ENCODE measurements around the gene PPARG. TPM values are rescaled to one million over a fixed set of nuclear protein-coding genes. Genes with fewer than 3 reads are reported as not detected.

Gene PPARG
- total and polyA plus RNA-seq, 3 experiments from 2014 or later, result 0.66 to 0.74 TPM; not detected in 1

- H3K4me1 ChIP-seq (ENCODE audit: insufficient read depth, low read length), result no peaks in the 10 kb centered on the region
- Mint-ChIP-seq H3K27ac (no peak overlapping the region), H3K36me3 (no peaks in the 10 kb centered on the region), H3K27me3 (peaks cover 0 to 9% of the 10 kb centered on the region in 2 donors), H3K4me1 (peaks cover 4 to 19% (median 5%) of the 10 kb centered on the region in 3 donors), H3K9me3 (no peaks in the 10 kb centered on the region), H3K4me3 (no peak overlapping the region)
- POLR2A ChIA-PET, result interaction anchor here (0.7 kb wide), 1 partner anchor 14 kb away, joined by 3 read pairs; the partner anchor contains the start of gene TSEN2
- no peak for DNase-seq
- no peak overlapping the region for H3K27ac ChIP-seq (ENCODE audit: low read depth, low read length)
- CTCF ChIA-PET, result interaction anchor here (1.2 to 2.2 kb wide), 2 partner anchors 10 to 14 kb away, joined by 4 to 13 read pairs; partner anchors contain the start of gene TSEN2
- no peaks in the 10 kb centered on the region for H3K36me3 ChIP-seq (ENCODE audit: insufficient read depth, low read length)
- no peaks in the 10 kb centered on the region for H3K27me3 ChIP-seq (ENCODE audit: insufficient read depth, low read length, poor library complexity, severe bottlenecking)
- H3K9me3 ChIP-seq (ENCODE audit: low read length), result no peaks in the 10 kb centered on the region
- H3K4me3 ChIP-seq (ENCODE audit: low read length), result no peak overlapping the region
Measured at GRCh38 chr3:12470111-12470510, 181.2 kb downstream of the PPARG start.

GRCh38 chr3:12470680-12471079, 181.8 kb downstream of the PPARG start:
- H3K27ac Mint-ChIP-seq, result peak overlapping the region in 1 of 8 donors; percentile 14
- Histone ChIP-seq H3K36me3 (ENCODE audit: insufficient read depth, low read length) (no peaks in the 10 kb centered on the region), H3K27me3 (ENCODE audit: insufficient read depth, low read length, poor library complexity, severe bottlenecking) (no peaks in the 10 kb centered on the region), H3K27ac (ENCODE audit: low read depth, low read length) (no peak overlapping the region), H3K4me3 (ENCODE audit: low read length) (no peak overlapping the region), H3K4me1 (ENCODE audit: insufficient read depth, low read length) (no peaks in the 10 kb centered on the region), H3K9me3 (ENCODE audit: low read length) (no peaks in the 10 kb centered on the region)
- H3K4me1 Mint-ChIP-seq, result peaks cover 4 to 19% (median 5%) of the 10 kb centered on the region in 3 donors
- no peaks in the 10 kb centered on the region for H3K9me3 Mint-ChIP-seq
- ChIA-PET POLR2A (interaction anchor here (0.5 kb wide), 1 partner anchor 797 kb away, joined by 10 read pairs; no protein-coding TSS in a partner anchor), CTCF (interaction anchor here (1.2 to 2.2 kb wide), 2 partner anchors 9 to 14 kb away, joined by 4 to 13 read pairs; partner anchors contain the start of gene TSEN2)
- no peaks in the 10 kb centered on the region for H3K36me3 Mint-ChIP-seq
- no peak for DNase-seq
- H3K4me3 Mint-ChIP-seq, result no peak overlapping the region
- peaks cover 0 to 9% of the 10 kb centered on the region in 2 donors for H3K27me3 Mint-ChIP-seq

GRCh38 chr3:12471241-12471640, 182.4 kb downstream of the PPARG start:
- Mint-ChIP-seq H3K4me1 (peaks cover 4 to 19% (median 5%) of the 10 kb centered on the region in 3 donors), H3K27me3 (peaks cover 0 to 9% of the 10 kb centered on the region in 2 donors), H3K9me3 (no peaks in the 10 kb centered on the region), H3K36me3 (no peaks in the 10 kb centered on the region), H3K4me3 (no peak overlapping the region), H3K27ac (no peak overlapping the region)
- ChIA-PET POLR2A (interaction anchor here (0.5 kb wide), 1 partner anchor 797 kb away, joined by 10 read pairs; no protein-coding TSS in a partner anchor), CTCF (interaction anchor here (1.2 to 2.2 kb wide), 2 partner anchors 9 to 13 kb away, joined by 4 to 13 read pairs; partner anchors contain the start of gene TSEN2)
- H3K36me3 ChIP-seq (ENCODE audit: insufficient read depth, low read length), result no peaks in the 10 kb centered on the region
- H3K4me1 ChIP-seq (ENCODE audit: insufficient read depth, low read length), result no peaks in the 10 kb centered on the region
- DNase-seq, result no peak
- no peak overlapping the region for H3K27ac ChIP-seq (ENCODE audit: low read depth, low read length)
- no peaks in the 10 kb centered on the region for H3K27me3 ChIP-seq (ENCODE audit: insufficient read depth, low read length, poor library complexity, severe bottlenecking)
- H3K9me3 ChIP-seq (ENCODE audit: low read length), result no peaks in the 10 kb centered on the region
- H3K4me3 ChIP-seq (ENCODE audit: low read length), result no peak overlapping the region

GRCh38 chr3:12472000-12472610, 183.2 kb downstream of the PPARG start:
- no peak for DNase-seq
- Mint-ChIP-seq H3K27ac (no peak overlapping the region), H3K9me3 (no peaks in the 10 kb centered on the region), H3K36me3 (no peaks in the 10 kb centered on the region), H3K4me1 (peaks cover 4 to 19% (median 5%) of the 10 kb centered on the region in 3 donors), H3K27me3 (peaks cover 0 to 5% of the 10 kb centered on the region in 2 donors), H3K4me3 (no peak overlapping the region)
- no peak overlapping the region for H3K27ac ChIP-seq (ENCODE audit: low read depth, low read length)
- no peaks in the 10 kb centered on the region for H3K27me3 ChIP-seq (ENCODE audit: insufficient read depth, low read length, poor library complexity, severe bottlenecking)
- no peaks in the 10 kb centered on the region for H3K9me3 ChIP-seq (ENCODE audit: low read length)
- no peaks in the 10 kb centered on the region for H3K36me3 ChIP-seq (ENCODE audit: insufficient read depth, low read length)
- H3K4me1 ChIP-seq (ENCODE audit: insufficient read depth, low read length), result no peaks in the 10 kb centered on the region
- CTCF ChIA-PET, result no interaction called here
- H3K4me3 ChIP-seq (ENCODE audit: low read length), result no peak overlapping the region
- POLR2A ChIA-PET, result no interaction called here

GRCh38 chr3:12472796-12473195, 183.9 kb downstream of the PPARG start:
- Mint-ChIP-seq H3K4me3 (no peak overlapping the region), H3K36me3 (no peaks in the 10 kb centered on the region), H3K9me3 (no peaks in the 10 kb centered on the region), H3K27ac (no peak overlapping the region), H3K27me3 (peaks cover 0 to 5% of the 10 kb centered on the region in 2 donors), H3K4me1 (peaks cover 4 to 19% (median 5%) of the 10 kb centered on the region in 3 donors)
- CTCF ChIA-PET, result no interaction called here
- H3K27ac ChIP-seq (ENCODE audit: low read depth, low read length), result no peak overlapping the region
- DNase-seq, result no peak
- H3K4me1 ChIP-seq (ENCODE audit: insufficient read depth, low read length), result no peaks in the 10 kb centered on the region
- POLR2A ChIA-PET, result no interaction called here
- H3K36me3 ChIP-seq (ENCODE audit: insufficient read depth, low read length), result no peaks in the 10 kb centered on the region
- no peaks in the 10 kb centered on the region for H3K9me3 ChIP-seq (ENCODE audit: low read length)
- H3K4me3 ChIP-seq (ENCODE audit: low read length), result no peak overlapping the region
- H3K27me3 ChIP-seq (ENCODE audit: insufficient read depth, low read length, poor library complexity, severe bottlenecking), result no peaks in the 10 kb centered on the region

- ChIA-PET CTCF (no interaction called here), POLR2A (no interaction called here)
- Histone ChIP-seq H3K36me3 (ENCODE audit: insufficient read depth, low read length) (no peaks in the 10 kb centered on the region), H3K4me3 (ENCODE audit: low read length) (no peak overlapping the region), H3K27ac (ENCODE audit: low read depth, low read length) (no peak overlapping the region), H3K9me3 (ENCODE audit: low read length) (no peaks in the 10 kb centered on the region), H3K4me1 (ENCODE audit: insufficient read depth, low read length) (no peaks in the 10 kb centered on the region), H3K27me3 (ENCODE audit: insufficient read depth, low read length, poor library complexity, severe bottlenecking) (no peaks in the 10 kb centered on the region)
- Mint-ChIP-seq H3K36me3 (no peaks in the 10 kb centered on the region), H3K4me1 (peaks cover 4 to 19% (median 5%) of the 10 kb centered on the region in 3 donors), H3K27ac (no peak overlapping the region), H3K9me3 (no peaks in the 10 kb centered on the region), H3K4me3 (no peak overlapping the region), H3K27me3 (peaks cover 0 to 1% of the 10 kb centered on the region in 2 donors)
- no peak for DNase-seq
Measured at GRCh38 chr3:12473511-12473910, 184.6 kb downstream of the PPARG start.

- no peak overlapping the region for H3K4me3 Mint-ChIP-seq
- CTCF ChIA-PET, result interaction anchor here (4.1 kb wide), 1 partner anchor 341 kb away, joined by 28 read pairs; no protein-coding TSS in a partner anchor
- H3K9me3 ChIP-seq (ENCODE audit: low read length), result no peaks in the 10 kb centered on the region
- H3K36me3 Mint-ChIP-seq, result no peaks in the 10 kb centered on the region
- H3K27me3 Mint-ChIP-seq, result no peaks in the 10 kb centered on the region
- peak overlapping the region in 1 of 8 donors; percentile 19 for H3K27ac Mint-ChIP-seq
- H3K27ac ChIP-seq (ENCODE audit: low read depth, low read length), result no peak overlapping the region
- no peaks in the 10 kb centered on the region for H3K36me3 ChIP-seq (ENCODE audit: insufficient read depth, low read length)
- DNase-seq, result no peak
- H3K9me3 Mint-ChIP-seq, result no peaks in the 10 kb centered on the region
- H3K4me3 ChIP-seq (ENCODE audit: low read length), result no peak overlapping the region
- POLR2A ChIA-PET, result no interaction called here
- H3K4me1 ChIP-seq (ENCODE audit: insufficient read depth, low read length), result peaks cover 3% of the 10 kb centered on the region
- no peaks in the 10 kb centered on the region for H3K27me3 ChIP-seq (ENCODE audit: insufficient read depth, low read length, poor library complexity, severe bottlenecking)
- peaks cover 5 to 18% (median 5%) of the 10 kb centered on the region in 3 donors for H3K4me1 Mint-ChIP-seq
Measured at GRCh38 chr3:12476238-12476897, 187.5 kb downstream of the PPARG start.

- peaks cover 4 to 16% (median 5%) of the 10 kb centered on the region in 3 donors for H3K4me1 Mint-ChIP-seq
- no peaks in the 10 kb centered on the region for H3K9me3 ChIP-seq (ENCODE audit: low read length)
- POLR2A ChIA-PET, result no interaction called here
Measured at GRCh38 chr3:12477256-12477655, 188.4 kb downstream of the PPARG start.

More at GRCh38 chr3:12477256-12477655, 188.4 kb downstream of the PPARG start:
- peaks cover 3% of the 10 kb centered on the region for H3K4me1 ChIP-seq (ENCODE audit: insufficient read depth, low read length)
- no peaks in the 10 kb centered on the region for H3K27me3 Mint-ChIP-seq
- no peak overlapping the region for H3K4me3 ChIP-seq (ENCODE audit: low read length)
- H3K36me3 Mint-ChIP-seq, result no peaks in the 10 kb centered on the region
- H3K27me3 ChIP-seq (ENCODE audit: insufficient read depth, low read length, poor library complexity, severe bottlenecking), result no peaks in the 10 kb centered on the region
- no peaks in the 10 kb centered on the region for H3K9me3 Mint-ChIP-seq
- no peak overlapping the region for H3K27ac Mint-ChIP-seq
- no peak overlapping the region for H3K27ac ChIP-seq (ENCODE audit: low read depth, low read length)
- no peaks in the 10 kb centered on the region for H3K36me3 ChIP-seq (ENCODE audit: insufficient read depth, low read length)
- CTCF ChIA-PET, result interaction anchor here (4.1 kb wide), 1 partner anchor 342 kb away, joined by 28 read pairs; no protein-coding TSS in a partner anchor
- no peak overlapping the region for H3K4me3 Mint-ChIP-seq
- DNase-seq, result no peak
